ENCODE results near the gene CADM1.

Gene CADM1

DNA sequence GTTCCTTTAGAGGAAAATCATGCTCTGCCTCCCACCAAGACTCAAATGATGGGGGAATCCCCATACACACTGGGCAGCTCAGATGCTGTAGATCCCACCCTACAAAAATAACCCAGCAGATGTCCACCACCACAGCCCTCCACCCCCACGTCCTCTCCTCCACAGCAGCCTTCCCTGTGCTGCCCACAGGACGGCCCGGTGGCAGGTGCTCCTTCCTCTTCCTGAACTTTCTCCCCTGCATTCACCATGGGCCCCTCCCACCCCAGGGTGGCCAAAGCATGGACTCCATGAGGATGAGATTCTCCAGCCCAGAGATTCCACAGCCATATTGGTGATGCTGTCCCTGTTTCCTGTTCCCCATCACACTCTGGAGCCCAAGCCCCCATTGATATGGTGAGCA, 368.3 kb downstream of the CADM1 start:
- TF ChIP-seq, protein P1, sequence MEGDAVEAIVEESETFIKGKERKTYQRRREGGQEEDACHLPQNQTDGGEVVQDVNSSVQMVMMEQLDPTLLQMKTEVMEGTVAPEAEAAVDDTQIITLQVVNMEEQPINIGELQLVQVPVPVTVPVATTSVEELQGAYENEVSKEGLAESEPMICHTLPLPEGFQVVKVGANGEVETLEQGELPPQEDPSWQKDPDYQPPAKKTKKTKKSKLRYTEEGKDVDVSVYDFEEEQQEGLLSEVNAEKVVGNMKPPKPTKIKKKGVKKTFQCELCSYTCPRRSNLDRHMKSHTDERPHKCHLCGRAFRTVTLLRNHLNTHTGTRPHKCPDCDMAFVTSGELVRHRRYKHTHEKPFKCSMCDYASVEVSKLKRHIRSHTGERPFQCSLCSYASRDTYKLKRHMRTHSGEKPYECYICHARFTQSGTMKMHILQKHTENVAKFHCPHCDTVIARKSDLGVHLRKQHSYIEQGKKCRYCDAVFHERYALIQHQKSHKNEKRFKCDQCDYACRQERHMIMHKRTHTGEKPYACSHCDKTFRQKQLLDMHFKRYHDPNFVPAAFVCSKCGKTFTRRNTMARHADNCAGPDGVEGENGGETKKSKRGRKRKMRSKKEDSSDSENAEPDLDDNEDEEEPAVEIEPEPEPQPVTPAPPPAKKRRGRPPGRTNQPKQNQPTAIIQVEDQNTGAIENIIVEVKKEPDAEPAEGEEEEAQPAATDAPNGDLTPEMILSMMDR (IDR thresholded peaks at IDR 0.05; ENCODE audit: extremely low read depth, missing control alignments) = no peak

DNA sequence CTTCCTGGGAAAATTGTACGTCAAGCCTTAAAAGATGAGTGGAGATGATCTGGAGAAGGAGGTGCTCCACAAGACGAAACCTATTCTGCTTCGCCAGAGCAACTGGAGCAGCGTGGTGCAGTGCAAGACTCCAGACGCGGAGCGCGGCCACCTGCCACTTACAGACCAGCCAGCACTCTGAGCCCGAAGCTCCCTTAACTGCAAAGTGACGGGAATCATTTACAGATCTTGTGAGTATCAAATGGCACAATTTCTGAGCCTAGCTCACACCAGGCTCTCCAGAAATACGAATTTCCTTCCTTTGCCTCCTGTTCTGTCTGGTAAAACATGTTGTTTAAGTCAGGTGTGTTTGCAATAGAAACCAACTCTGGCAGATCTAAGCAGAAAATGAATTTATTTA, 369.3 kb downstream of the CADM1 start:
- no peak for DNase-seq (ENCODE audit: low spot score)
- TF ChIP-seq, protein P1 (IDR thresholded peaks at IDR 0.05; ENCODE audit: extremely low read depth, missing control alignments) = no peak

More for the DNA sequence above, 368.3 kb downstream of the CADM1 start:
- no peak for DNase-seq (ENCODE audit: low spot score)

DNA sequence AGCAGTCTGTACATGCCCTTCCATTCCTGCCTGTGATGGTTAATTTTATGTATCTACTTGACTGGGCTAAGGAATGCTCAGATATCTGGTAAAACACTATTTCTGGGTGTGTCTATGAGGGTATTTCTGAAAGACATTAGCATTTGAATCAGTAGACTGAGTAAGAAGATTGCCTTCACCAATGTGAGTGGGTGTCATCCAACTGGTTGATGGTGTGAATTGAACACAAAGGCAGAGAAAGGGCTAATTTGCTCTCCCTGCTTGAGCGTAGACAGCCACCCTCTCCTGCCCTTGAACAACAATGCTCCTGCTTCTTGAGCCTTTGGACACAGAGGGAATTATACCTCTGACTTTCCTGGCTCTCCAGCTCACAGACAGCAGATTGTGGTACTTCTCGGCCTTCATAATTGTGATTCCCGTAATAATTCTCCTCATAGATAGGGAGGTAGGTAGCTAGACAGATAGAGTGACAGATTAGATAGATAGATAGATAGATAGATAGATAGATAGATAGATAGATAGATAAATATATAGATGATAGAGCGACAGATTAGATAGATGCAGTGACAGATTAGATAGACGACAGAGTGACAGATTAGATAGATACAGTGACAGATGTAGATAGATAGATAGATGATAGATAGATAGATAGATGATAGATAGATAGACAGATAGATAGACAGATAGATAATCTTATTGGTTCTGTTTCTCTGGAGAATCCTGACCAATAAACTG, 370.6 kb downstream of the CADM1 start:
- TF ChIP-seq, protein P1 (IDR thresholded peaks at IDR 0.05; ENCODE audit: extremely low read depth, missing control alignments) = no peak
- no peak for DNase-seq (ENCODE audit: low spot score)

DNA sequence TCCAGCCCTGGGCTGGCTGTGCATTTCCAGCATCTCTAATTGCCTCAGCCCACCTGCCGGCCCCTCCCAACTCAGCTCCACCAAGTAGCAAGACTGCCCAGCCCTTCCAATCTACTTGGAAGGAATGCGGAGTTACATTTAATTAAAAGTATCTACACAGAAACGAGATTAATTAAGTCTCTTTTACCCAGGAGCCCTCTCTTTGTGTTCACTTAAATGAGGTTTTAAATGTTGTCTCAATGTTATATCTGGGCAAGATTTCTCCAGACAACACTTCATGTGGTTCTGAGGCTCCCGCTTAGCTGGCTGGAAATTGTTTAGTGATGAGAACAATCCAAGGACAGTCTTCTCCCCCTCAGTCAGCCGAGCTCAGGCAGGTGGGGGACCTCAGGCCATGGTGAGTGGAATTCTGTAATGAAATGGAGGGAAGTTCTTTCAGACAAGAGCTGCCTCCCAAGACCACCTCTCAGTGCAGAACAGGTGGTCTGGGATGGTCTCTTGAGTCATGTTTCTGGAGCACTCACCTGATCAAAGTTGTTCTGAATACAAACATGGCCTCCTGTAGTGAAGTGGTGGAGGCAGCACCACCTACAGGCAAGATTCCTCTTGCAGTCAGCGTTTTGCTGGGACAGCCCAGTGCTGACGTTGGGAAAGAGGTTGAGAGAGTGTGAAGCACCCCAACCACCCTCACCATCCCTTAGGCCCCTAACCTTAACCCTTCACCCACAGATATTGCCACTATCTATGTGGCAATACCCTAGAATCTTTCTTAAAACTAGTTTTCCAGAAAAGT, 371.6 kb downstream of the CADM1 start:
- TF ChIP-seq, protein P1 (IDR thresholded peaks at IDR 0.05; ENCODE audit: extremely low read depth, missing control alignments) = peak; percentile 78
- peak; percentile 49 for DNase-seq (ENCODE audit: low spot score)

DNA sequence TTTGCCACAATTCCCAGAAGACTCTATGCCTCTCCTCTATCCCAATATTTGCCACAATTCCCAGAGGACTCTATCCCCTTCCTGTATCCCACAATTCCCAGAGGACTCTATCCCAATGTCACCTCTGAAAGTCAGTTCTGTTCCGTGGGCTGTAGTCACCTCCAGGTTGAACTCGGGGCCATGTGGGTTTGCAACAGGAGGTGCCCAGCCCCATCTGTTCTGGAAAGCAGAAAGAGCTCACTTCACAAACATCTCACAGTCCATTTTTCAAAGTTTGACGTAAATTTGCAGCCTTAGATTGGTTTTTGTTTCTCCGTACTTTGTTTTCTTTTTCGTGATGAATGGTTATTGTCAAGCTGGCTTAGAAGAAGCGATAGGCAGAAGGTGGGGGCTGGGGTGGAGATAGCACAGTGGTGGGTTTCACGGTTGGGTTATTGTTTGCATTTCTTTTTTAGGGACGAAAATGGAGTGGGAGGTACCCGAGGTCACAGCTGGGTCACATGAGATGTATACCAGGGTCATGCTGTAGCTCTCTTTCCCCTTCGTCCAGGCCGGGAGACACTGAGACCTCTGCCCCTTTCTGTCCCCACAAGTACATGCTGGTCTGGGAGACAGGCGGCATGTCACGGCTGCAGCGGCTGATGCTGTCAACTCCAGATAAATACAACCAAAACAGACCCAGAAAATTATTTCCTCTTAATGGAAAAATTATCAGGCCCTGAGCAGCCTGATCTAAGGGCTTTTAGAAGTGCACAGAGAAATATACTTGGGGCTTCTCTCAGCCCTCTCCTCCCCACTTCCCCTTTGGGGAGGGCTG, 374.5 kb downstream of the CADM1 start:
- TF ChIP-seq, protein P1 (IDR thresholded peaks at IDR 0.05; ENCODE audit: extremely low read depth, missing control alignments) = no peak
- DNase-seq (ENCODE audit: low spot score) = no peak

DNA sequence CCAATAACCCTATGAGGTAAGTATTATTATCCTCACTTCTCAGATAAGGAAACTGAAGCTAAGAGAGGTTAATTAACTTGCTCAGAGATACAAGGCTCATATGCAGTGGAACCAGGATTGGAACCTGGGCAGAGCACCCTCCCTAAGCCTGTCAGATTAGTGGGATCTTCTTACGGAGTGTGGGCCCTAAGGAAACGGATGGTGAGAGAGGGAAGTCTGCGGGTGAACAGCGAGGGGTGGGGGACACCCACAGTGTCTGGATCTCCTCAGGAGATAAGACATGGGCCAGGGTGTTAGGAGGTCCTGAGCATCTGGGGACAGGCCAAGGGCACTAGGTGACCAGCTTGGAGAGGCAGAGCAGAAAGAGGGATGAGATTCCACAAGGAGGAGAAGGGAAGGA, 376.0 kb downstream of the CADM1 start:
- TF ChIP-seq, protein P1 (IDR thresholded peaks at IDR 0.05; ENCODE audit: extremely low read depth, missing control alignments) = no peak

More for the DNA sequence above, 376.0 kb downstream of the CADM1 start:
- DNase-seq (ENCODE audit: low spot score) = no peak

Measured in GM20000 (cell line).